ENCODE results near the gene BLOC1S3. TPM values are rescaled to one million over a fixed set of nuclear protein-coding genes. Genes with fewer than 3 reads are reported as not detected.
A peak's percentile ranks its signal among the peaks of the same experiment; 100 is the strongest.

BLOC1S3 gene
- total and polyA plus RNA-seq, 2 of the 13 experiments (the other 11 are each of a cell fraction or from before 2014, with no cell fraction given): 4.3 to 4.8 TPM

DNA sequence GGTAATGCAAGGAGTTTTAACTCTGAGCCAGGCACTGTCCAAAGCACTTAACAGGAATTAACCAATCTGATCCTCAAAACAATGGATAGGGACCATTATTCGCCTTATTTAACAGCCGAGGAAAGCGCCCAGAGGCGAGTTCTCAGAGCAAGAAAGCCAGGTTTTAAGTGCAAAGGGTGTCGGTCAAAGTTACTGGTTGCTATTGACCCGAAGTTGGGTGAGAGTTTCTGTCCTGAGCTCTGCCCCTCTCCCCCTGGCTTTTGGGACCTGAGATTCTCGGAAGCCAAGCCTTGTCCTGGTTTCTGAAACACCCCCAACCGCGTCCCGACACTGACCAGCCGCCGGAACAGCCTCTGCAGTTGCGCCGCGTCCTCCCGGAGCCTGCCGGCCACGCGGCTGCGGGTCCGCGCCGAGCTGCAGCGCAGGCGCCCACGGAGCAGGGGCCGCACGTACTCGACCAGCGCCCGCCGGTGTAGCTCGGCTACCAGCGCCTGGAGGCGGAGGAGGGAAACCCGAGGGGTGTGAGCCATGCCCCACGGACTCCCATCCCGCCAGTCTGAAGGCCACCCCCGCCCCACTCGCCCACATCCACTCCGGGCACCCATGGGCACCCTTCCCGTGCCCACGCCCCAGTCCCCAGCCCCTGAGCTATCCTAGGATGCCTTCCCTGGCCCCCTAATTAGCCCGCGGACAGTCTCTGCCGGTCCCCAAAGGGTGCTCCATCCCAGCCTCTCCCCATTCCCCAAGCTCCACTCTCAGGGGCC, 38.8 kb downstream of the BLOC1S3 start (continued):
- TF ChIP-seq, protein P1, sequence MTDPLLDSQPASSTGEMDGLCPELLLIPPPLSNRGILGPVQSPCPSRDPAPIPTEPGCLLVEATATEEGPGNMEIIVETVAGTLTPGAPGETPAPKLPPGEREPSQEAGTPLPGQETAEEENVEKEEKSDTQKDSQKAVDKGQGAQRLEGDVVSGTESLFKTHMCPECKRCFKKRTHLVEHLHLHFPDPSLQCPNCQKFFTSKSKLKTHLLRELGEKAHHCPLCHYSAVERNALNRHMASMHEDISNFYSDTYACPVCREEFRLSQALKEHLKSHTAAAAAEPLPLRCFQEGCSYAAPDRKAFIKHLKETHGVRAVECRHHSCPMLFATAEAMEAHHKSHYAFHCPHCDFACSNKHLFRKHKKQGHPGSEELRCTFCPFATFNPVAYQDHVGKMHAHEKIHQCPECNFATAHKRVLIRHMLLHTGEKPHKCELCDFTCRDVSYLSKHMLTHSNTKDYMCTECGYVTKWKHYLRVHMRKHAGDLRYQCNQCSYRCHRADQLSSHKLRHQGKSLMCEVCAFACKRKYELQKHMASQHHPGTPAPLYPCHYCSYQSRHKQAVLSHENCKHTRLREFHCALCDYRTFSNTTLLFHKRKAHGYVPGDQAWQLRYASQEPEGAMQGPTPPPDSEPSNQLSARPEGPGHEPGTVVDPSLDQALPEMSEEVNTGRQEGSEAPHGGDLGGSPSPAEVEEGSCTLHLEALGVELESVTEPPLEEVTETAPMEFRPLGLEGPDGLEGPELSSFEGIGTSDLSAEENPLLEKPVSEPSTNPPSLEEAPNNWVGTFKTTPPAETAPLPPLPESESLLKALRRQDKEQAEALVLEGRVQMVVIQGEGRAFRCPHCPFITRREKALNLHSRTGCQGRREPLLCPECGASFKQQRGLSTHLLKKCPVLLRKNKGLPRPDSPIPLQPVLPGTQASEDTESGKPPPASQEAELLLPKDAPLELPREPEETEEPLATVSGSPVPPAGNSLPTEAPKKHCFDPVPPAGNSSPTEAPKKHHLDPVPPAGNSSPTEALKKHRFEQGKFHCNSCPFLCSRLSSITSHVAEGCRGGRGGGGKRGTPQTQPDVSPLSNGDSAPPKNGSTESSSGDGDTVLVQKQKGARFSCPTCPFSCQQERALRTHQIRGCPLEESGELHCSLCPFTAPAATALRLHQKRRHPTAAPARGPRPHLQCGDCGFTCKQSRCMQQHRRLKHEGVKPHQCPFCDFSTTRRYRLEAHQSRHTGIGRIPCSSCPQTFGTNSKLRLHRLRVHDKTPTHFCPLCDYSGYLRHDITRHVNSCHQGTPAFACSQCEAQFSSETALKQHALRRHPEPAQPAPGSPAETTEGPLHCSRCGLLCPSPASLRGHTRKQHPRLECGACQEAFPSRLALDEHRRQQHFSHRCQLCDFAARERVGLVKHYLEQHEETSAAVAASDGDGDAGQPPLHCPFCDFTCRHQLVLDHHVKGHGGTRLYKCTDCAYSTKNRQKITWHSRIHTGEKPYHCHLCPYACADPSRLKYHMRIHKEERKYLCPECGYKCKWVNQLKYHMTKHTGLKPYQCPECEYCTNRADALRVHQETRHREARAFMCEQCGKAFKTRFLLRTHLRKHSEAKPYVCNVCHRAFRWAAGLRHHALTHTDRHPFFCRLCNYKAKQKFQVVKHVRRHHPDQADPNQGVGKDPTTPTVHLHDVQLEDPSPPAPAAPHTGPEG (CRISPR knock-in tag; IDR thresholded peaks at IDR 0.05): no peak
- TF ChIP-seq ZNF510 (CRISPR knock-in tag; IDR thresholded peaks at IDR 0.05; ENCODE audit: low read depth): no peak
- TF ChIP-seq EZH2 (conservative IDR thresholded peaks at IDR 0.05; ENCODE audit: low read depth, low read length): peak; percentile 97

DNA sequence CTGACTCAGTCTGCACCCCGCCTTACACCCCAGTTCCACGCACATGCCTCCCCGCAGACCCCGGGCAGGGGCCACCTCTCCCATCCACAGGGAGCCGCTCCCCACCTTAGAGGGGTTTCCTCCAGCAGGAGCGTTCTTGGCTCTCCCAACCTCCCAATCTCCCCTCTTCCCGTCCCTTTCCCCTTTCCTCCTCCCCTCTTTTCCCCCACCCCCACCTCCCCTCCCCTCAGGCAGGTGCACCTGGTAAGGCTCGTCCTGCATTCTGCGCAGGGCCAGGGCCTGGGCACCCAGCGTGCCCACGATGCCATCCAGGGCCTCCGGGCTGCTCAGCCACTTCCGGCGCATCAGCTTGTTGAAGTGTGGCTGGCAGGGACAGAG, 39.4 kb downstream of the BLOC1S3 start:
- no peaks in the 10 kb centered on the region for H3K9me3 ChIP-seq (ENCODE audit: low read length)
- H3K27ac ChIP-seq (ENCODE audit: extremely low read length, insufficient read depth, low read length): no peak overlapping the region
- DNase-seq (ENCODE audit: low spot score) (no peak), ATAC-seq (no peak), FAIRE-seq (no peak)
- no peaks in the 10 kb centered on the region for H4K20me1 ChIP-seq (ENCODE audit: insufficient read depth, low read length)
- no peak overlapping the region for H3K4me2 ChIP-seq (ENCODE audit: low read depth, low read length)
- H2AFZ ChIP-seq (ENCODE audit: low read length): no peak overlapping the region
- H3K4me3 ChIP-seq (replicated peaks in 1 of 3; ENCODE audit: insufficient read depth in 1 of 3, low read depth in 2 of 3, low read length in 3 of 3): no peak overlapping the region
- BruUV-seq (replicated peaks): no TSS peak
- ChIA-PET CTCF (ENCODE audit: low intra/inter-chr PET ratio, low total read pairs) (no interaction called here), POLR2A (no interaction called here)
- H3K79me2 ChIP-seq (ENCODE audit: insufficient read depth, low read length): no peaks in the 10 kb centered on the region
- no peak overlapping the region for H3K9ac ChIP-seq (ENCODE audit: insufficient read depth, low read depth, low read length)
- in situ Hi-C loops (cut with HindIII; ENCODE audit: extremely low pct_ligation_motif_present, low pct_unique_long_range_greater_than_20kb) (no loop called here), intact Hi-C loops (cut with micrococcal nuclease; ENCODE audit: unreplicated experiment) (no loop called here)
- TF ChIP-seq GTF2F1 (IDR thresholded peaks at IDR 0.05; ENCODE audit: low read length) (no peak), RNF2 (conservative IDR thresholded peaks at IDR 0.05; ENCODE audit: low read depth) (no peak), ZNF17 (CRISPR knock-in tag; IDR thresholded peaks at IDR 0.05) (no peak), SP2 (CRISPR knock-in tag; IDR thresholded peaks at IDR 0.05) (no peak), PCBP1 (IDR thresholded peaks at IDR 0.05; ENCODE audit: borderline replicate concordance, low read depth, low read length) (no peak), SATB2 (CRISPR knock-in tag; IDR thresholded peaks at IDR 0.05) (no peak)
- TF ChIP-seq, protein P2, sequence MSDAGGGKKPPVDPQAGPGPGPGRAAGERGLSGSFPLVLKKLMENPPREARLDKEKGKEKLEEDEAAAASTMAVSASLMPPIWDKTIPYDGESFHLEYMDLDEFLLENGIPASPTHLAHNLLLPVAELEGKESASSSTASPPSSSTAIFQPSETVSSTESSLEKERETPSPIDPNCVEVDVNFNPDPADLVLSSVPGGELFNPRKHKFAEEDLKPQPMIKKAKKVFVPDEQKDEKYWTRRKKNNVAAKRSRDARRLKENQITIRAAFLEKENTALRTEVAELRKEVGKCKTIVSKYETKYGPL (CRISPR knock-in tag; IDR thresholded peaks at IDR 0.05): no peak
- H3K36me3 ChIP-seq (replicated peaks in 1 of 2; ENCODE audit: control insufficient read depth in 1 of 2, insufficient read depth in 2 of 2, low read length in 2 of 2): no peaks in the 10 kb centered on the region
- WGBS (ENCODE audit: low lambda C conversion rate): 31% methylated on average over 13 of the region's 14 CpGs
- peaks cover 15 to 67% of the 10 kb centered on the region in 2 experiments for H3K27me3 ChIP-seq (ENCODE audit: control insufficient read depth in 1 of 2, insufficient read depth in 2 of 2, low read length in 2 of 2)
- 0 out of 2 replicates have a peak, but pooled peaks cover 8% of the 10 kb centered on the region for H3K4me1 ChIP-seq (ENCODE audit: insufficient read depth, low read length)

All from HepG2 (cell line).